ENCODE data around the gene RNF180. TPM values are rescaled to one million over a fixed set of nuclear protein-coding genes. Genes with fewer than 3 reads are reported as not detected.
"Not testable (repeated sequence)": the region's sequence is repeated elsewhere in the genome, so short reads cannot be mapped to it uniquely, and the experiment has no call there.

The RNF180 gene
- total RNA-seq, 1 experiment from 2014 or later = 2.7 TPM

- H3K9me3 Mint-ChIP-seq = peaks cover 18% of the 10 kb centered on the region
- no peaks in the 10 kb centered on the region for H3K4me1 Mint-ChIP-seq
- POLR2A ChIA-PET = no interaction called here
- CTCF ChIA-PET = interaction anchor here (0.9 kb wide), 1 partner anchor 74 kb away, joined by 3 read pairs; no protein-coding TSS in a partner anchor
- H3K4me3 Mint-ChIP-seq = no peak overlapping the region
- DNase-seq (ENCODE audit: low spot score) (no peak), ATAC-seq (no peak)
- H3K27ac Mint-ChIP-seq = no peak overlapping the region
- H3K36me3 Mint-ChIP-seq = peaks cover 19% of the 10 kb centered on the region
- no peaks in the 10 kb centered on the region; the same call in 1 of the 2 replicates for H3K27me3 Mint-ChIP-seq (ENCODE audit: low read depth)
- TF ChIP-seq MLX (CRISPR knock-in tag; IDR thresholded peaks at IDR 0.05) (no peak), MYBL2 (CRISPR knock-in tag; IDR thresholded peaks at IDR 0.05) (no peak), ZBTB21 (CRISPR knock-in tag; IDR thresholded peaks at IDR 0.05; ENCODE audit: borderline replicate concordance) (no peak), USF1 (CRISPR knock-in tag; IDR thresholded peaks at IDR 0.05) (no peak), USF2 (CRISPR knock-in tag; IDR thresholded peaks at IDR 0.05) (no peak), NR3C1 (CRISPR knock-in tag; conservative IDR thresholded peaks at IDR 0.05; ENCODE audit: low read depth) (no peak), TCF7 (CRISPR knock-in tag; IDR thresholded peaks at IDR 0.05; ENCODE audit: low read depth) (no peak), NFE2L1 (CRISPR knock-in tag; IDR thresholded peaks at IDR 0.05) (no peak), ZNF232 (CRISPR knock-in tag; IDR thresholded peaks at IDR 0.05) (no peak), ATF6 (CRISPR knock-in tag; IDR thresholded peaks at IDR 0.05) (no peak), CREB1 (CRISPR knock-in tag; IDR thresholded peaks at IDR 0.05) (no peak), RELA (CRISPR knock-in tag; IDR thresholded peaks at IDR 0.05; ENCODE audit: borderline replicate concordance) (no peak), GABPB1 (CRISPR knock-in tag; IDR thresholded peaks at IDR 0.05) (no peak), ZMAT4 (CRISPR knock-in tag; IDR thresholded peaks at IDR 0.05) (no peak), ZNF121 (CRISPR knock-in tag; IDR thresholded peaks at IDR 0.05) (no peak), OVOL2 (CRISPR knock-in tag; IDR thresholded peaks at IDR 0.05; ENCODE audit: borderline replicate concordance) (no peak), ZNF317 (CRISPR knock-in tag; IDR thresholded peaks at IDR 0.05; ENCODE audit: borderline replicate concordance, low read depth) (no peak), MAX (CRISPR knock-in tag; IDR thresholded peaks at IDR 0.05) (no peak), SMAD3 (CRISPR knock-in tag; IDR thresholded peaks at IDR 0.05; ENCODE audit: borderline replicate concordance) (no peak), ATF1 (CRISPR knock-in tag; IDR thresholded peaks at IDR 0.05) (no peak)
These were observed 56.3 kb downstream of the RNF180 start for GRCh38 chr5:64221911-64222310.

- H3K27me3 Mint-ChIP-seq (ENCODE audit: low read depth); CTCF ChIA-PET; DNase-seq (ENCODE audit: low spot score); POLR2A ChIA-PET; ATAC-seq; H3K27ac Mint-ChIP-seq; H3K4me1 Mint-ChIP-seq; H3K4me3 Mint-ChIP-seq: not testable (repeated sequence)
- peaks cover 19% of the 10 kb centered on the region for H3K36me3 Mint-ChIP-seq
- H3K9me3 Mint-ChIP-seq = peaks cover 19% of the 10 kb centered on the region
These were observed 59.8 kb downstream of the RNF180 start for GRCh38 chr5:64225286-64225981.

- H3K27me3 Mint-ChIP-seq (ENCODE audit: low read depth); ATAC-seq; H3K27ac Mint-ChIP-seq; H3K4me1 Mint-ChIP-seq; H3K4me3 Mint-ChIP-seq; POLR2A ChIA-PET; DNase-seq (ENCODE audit: low spot score); CTCF ChIA-PET: not testable (repeated sequence)
- Mint-ChIP-seq H3K9me3 (peaks cover 19% of the 10 kb centered on the region), H3K36me3 (peaks cover 19% of the 10 kb centered on the region)
These were observed 61.5 kb downstream of the RNF180 start for GRCh38 chr5:64227131-64227537.

All from WTC11 (cell line).